Measurements from ENCODE around the gene METTL27.

Gene METTL27

GRCh38 chr7:73865738-73866445 is 23.6 kb upstream of the METTL27 start:
- DNase-seq (ENCODE audit: low read depth) = no peak
- H3K4me3 ChIP-seq (ENCODE audit: low read length) = no peak overlapping the region
- peak; percentile 85 for TF ChIP-seq CTCF (conservative IDR thresholded peaks at IDR 0.05; ENCODE audit: low read depth, low read length)

- no peak for DNase-seq (ENCODE audit: low read depth)
- H3K4me3 ChIP-seq (ENCODE audit: low read length) = no peak overlapping the region
- no peak for TF ChIP-seq CTCF (conservative IDR thresholded peaks at IDR 0.05; ENCODE audit: low read depth, low read length)
These were observed 22.8 kb upstream of the METTL27 start for GRCh38 chr7:73864981-73865711.

- H3K4me3 ChIP-seq (ENCODE audit: low read length) = no peak overlapping the region
- no peak for DNase-seq (ENCODE audit: low read depth)
- no peak for TF ChIP-seq CTCF (conservative IDR thresholded peaks at IDR 0.05; ENCODE audit: low read depth, low read length)
These were observed 19.0 kb upstream of the METTL27 start for GRCh38 chr7:73861305-73861704.

GRCh38 chr7:73860859-73861258 is 18.5 kb upstream of the METTL27 start, which contains the start of gene TMEM270:
TMEM270 (plus strand) TSS chr7:73861159; CDS start chr7:73861195, 36 bp downstream.
- no peak within 1 kb of the TSS for H3K4me3 ChIP-seq (ENCODE audit: low read length)
- no peak for DNase-seq (ENCODE audit: low read depth)
- no peak for TF ChIP-seq CTCF (conservative IDR thresholded peaks at IDR 0.05; ENCODE audit: low read depth, low read length)

GRCh38 chr7:73858807-73859206 is 16.5 kb upstream of the METTL27 start:
- DNase-seq (ENCODE audit: low read depth) = no peak
- no peak overlapping the region for H3K4me3 ChIP-seq (ENCODE audit: low read length)
- no peak for TF ChIP-seq CTCF (conservative IDR thresholded peaks at IDR 0.05; ENCODE audit: low read depth, low read length)

- TF ChIP-seq CTCF (conservative IDR thresholded peaks at IDR 0.05; ENCODE audit: low read depth, low read length) = no peak
- no peak for DNase-seq (ENCODE audit: low read depth)
- no peak overlapping the region for H3K4me3 ChIP-seq (ENCODE audit: low read length)
These were observed 14.6 kb upstream of the METTL27 start for GRCh38 chr7:73856941-73857340.

GRCh38 chr7:73852500-73852899 is 10.2 kb upstream of the METTL27 start:
- no peak for DNase-seq (ENCODE audit: low read depth)
- no peak overlapping the region for H3K4me3 ChIP-seq (ENCODE audit: low read length)
- TF ChIP-seq CTCF (conservative IDR thresholded peaks at IDR 0.05; ENCODE audit: low read depth, low read length) = no peak

Measured in retinal pigment epithelial cell (primary cell).